Activated naive CD4-positive, alpha-beta T cell treated with anti-CD3 and anti-CD28 coated beads, Interleukin-2, amount 50 U/mL, for 24 hours (primary cell): ENCODE data around the gene UBE3D.

Experiments
- H3K27ac Mint-ChIP-seq: one replicate; pipeline ENCODE4 v1.8.0; 2021; ENCODE audit warnings: mild to moderate bottlenecking, mixed read lengths
- H3K27me3 Mint-ChIP-seq: one replicate; pipeline ENCODE4 v1.8.0; 2021; ENCODE audit warnings: mixed read lengths
- H3K36me3 Mint-ChIP-seq: one replicate; pipeline ENCODE4 v1.8.0; 2021; ENCODE audit warnings: mixed read lengths
- H3K4me1 Mint-ChIP-seq: one replicate; pipeline ENCODE4 v1.8.0; 2021; ENCODE audit warnings: mixed read lengths
- H3K4me3 Mint-ChIP-seq: one replicate; pipeline ENCODE4 v1.8.0; 2021; ENCODE audit warnings: mild to moderate bottlenecking, mixed read lengths
- H3K9me3 Mint-ChIP-seq: one replicate; pipeline ENCODE4 v1.8.0; 2021; ENCODE audit warnings: mixed read lengths

The UBE3D gene

DNA sequence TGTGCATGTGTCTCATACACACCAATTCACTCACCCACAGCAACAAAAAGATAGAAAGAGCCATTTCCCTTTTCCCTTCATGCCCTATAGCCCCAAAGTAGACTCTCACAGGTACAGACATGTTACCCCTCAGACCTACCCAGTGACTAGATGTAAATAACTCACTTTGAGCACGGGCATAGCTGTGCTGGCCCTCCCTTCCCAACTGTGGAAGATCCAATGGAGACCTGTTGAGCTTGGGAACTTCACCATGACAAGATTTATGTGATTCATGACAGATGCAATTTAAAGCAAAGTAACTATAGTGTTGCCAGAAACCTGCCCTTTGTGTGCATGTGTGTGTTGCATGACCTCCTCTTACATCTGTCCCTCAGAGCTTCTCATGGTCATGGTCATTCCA is 175.4 kb downstream of the UBE3D start:
- H3K27ac Mint-ChIP-seq: no peak overlapping the region
- no peak overlapping the region for H3K4me3 Mint-ChIP-seq

DNA sequence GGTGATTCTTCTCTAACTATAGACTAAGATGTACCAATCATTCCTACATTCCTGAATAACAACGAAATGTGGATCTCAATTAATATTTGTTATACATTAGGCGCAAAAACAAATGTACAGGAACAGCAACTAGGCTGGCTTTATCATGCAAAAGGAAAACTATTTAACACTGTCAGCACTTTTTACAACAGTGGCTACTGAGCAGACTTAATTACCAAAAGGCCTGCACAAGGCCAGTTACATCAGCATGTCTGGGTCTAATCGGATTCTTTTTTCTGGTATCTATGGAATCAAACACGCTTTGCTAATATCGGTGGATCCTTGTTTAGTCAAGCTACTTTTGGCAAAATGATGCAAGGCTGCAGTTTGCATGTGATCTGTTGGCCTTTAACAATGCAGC is 176.5 kb downstream of the UBE3D start:
- no peaks in the 10 kb centered on the region for H3K4me1 Mint-ChIP-seq
- peaks cover 7% of the 10 kb centered on the region for H3K36me3 Mint-ChIP-seq
- H3K4me3 Mint-ChIP-seq: no peak overlapping the region
- H3K27ac Mint-ChIP-seq: no peak overlapping the region
- H3K9me3 Mint-ChIP-seq: no peaks in the 10 kb centered on the region
- no peaks in the 10 kb centered on the region for H3K27me3 Mint-ChIP-seq

More for the DNA sequence above, 175.4 kb downstream of the UBE3D start:
- Mint-ChIP-seq H3K4me1 (no peaks in the 10 kb centered on the region), H3K36me3 (peaks cover 10% of the 10 kb centered on the region), H3K9me3 (peaks cover 5% of the 10 kb centered on the region), H3K27me3 (no peaks in the 10 kb centered on the region)

DNA sequence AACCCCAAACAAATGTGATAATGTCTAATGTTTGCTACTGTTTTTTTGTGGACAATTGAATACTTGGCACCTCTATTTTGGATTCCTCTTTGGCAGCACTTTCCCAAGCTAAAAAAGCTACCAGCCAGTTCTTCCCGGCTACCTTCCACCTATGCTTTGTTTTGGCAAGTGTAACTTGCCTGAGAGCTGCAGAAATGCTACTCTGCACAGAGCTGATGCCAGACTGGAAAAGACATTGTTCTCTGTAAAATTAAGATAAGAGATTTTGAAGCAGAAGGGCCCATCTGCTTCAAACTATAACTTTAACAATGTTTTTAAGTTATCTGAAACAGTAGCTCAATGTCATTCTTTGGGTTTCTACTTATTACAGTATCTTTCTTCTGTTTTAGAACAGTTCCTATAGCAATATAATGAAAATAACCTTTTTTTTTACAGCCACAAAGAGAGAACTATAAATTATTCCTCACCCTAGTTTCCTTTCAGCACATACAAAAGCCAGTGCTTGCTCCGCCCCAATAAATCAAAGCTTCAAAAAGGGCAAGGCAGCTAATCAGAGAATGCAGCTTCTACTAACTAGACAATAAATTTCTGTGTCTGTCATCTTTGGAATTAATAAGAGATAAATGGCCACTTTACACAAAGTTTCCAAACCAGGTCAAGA is 183.1 kb downstream of the UBE3D start:
- H3K27me3 Mint-ChIP-seq: peaks cover 1% of the 10 kb centered on the region
- no peaks in the 10 kb centered on the region for H3K4me1 Mint-ChIP-seq
- no peak overlapping the region for H3K27ac Mint-ChIP-seq
- H3K4me3 Mint-ChIP-seq: no peak overlapping the region
- H3K36me3 Mint-ChIP-seq: no peaks in the 10 kb centered on the region
- H3K9me3 Mint-ChIP-seq: no peaks in the 10 kb centered on the region

DNA sequence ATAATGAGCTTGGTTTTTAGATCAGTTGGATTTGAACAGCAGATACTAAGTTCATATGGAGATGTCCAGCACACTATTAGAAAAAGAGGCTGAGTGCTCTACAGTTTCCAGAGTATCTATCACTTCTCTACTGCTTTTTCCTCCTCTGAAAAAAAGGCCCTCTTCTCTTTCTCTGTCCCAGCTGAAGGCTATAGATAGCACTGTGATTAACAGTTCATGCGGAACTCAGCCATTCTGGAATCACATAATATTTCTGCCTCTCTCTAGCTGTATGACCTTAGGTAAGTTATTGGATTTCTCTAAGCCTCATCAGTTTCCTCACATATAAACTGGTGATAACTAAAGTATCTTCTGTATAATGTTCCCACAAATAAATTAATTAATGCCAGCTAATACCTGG is 184.1 kb downstream of the UBE3D start:
- H3K27me3 Mint-ChIP-seq: peaks cover 1% of the 10 kb centered on the region
- no peaks in the 10 kb centered on the region for H3K9me3 Mint-ChIP-seq
- no peak overlapping the region for H3K27ac Mint-ChIP-seq
- H3K4me3 Mint-ChIP-seq: no peak overlapping the region
- H3K36me3 Mint-ChIP-seq: no peaks in the 10 kb centered on the region
- H3K4me1 Mint-ChIP-seq: no peaks in the 10 kb centered on the region

DNA sequence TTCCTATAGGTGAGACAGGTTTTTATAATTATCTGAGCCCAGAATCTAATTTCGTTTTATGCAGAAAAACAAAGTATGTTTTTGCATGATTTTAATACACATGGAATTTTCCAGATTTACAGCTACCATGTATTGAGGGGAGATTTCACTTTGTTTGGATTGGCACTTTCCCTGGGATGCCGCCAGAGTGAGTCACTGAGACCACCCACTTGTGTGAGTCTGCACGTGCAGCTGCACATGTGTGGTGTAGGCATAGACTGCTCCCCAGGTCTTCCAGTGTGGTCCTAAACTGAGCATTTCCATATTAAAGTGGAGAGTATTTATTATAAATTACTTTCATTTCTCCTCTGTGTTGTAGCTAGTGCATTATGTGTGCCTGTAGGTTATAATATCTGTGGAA is 186.8 kb downstream of the UBE3D start:
- H3K4me3 Mint-ChIP-seq: no peak overlapping the region
- H3K4me1 Mint-ChIP-seq: no peaks in the 10 kb centered on the region
- no peak overlapping the region for H3K27ac Mint-ChIP-seq
- H3K9me3 Mint-ChIP-seq: no peaks in the 10 kb centered on the region
- peaks cover 1% of the 10 kb centered on the region for H3K27me3 Mint-ChIP-seq
- H3K36me3 Mint-ChIP-seq: no peaks in the 10 kb centered on the region

DNA sequence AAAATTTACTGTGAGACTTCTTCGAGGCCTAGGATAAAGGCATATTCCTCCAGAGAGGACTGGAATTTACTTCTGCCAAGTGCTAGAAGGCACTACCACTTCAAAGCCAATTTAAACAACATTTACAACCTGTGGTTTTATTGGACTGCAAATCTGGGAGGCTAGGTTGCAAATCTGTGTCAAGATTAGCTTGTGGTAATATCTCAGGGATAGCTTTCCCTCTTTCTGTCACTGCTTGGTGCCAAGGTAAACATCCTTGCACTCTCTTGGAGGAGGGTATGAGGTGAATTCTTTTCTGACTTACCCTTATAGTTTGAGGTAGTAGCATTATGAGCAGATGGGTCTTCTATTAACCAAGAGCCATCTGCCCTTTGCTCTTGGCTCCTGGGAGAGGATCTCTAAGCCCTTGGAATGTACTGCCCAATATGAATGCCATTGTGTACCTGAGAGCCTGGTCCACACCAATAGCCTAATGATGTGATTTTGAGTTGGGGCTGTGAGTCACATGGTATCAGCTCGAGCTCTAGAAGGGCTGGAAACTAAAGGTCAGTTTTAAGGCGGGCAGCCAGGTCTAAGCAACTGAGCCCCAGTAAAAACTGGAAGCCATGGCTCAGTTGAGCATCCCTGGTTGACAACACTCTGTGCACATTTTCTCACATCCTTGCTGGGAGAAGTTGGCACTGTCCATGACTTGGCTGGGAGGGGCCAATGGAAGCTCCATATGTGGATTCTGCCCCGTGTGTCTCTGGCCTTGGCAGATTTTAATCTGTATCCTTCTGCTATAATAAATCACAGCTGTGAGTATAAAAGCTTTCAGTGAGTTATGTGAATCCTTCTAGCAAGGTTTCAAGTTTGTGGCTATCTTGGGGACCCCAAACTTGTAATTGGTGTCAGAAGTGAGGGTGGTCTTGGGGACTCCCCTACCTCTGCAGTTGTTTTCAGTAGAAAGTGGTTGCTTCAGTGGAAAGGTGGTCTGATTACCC is 188.1 kb downstream of the UBE3D start:
- H3K27me3 Mint-ChIP-seq: peaks cover 1% of the 10 kb centered on the region
- H3K9me3 Mint-ChIP-seq: no peaks in the 10 kb centered on the region
- no peak overlapping the region for H3K4me3 Mint-ChIP-seq
- no peaks in the 10 kb centered on the region for H3K4me1 Mint-ChIP-seq
- no peak overlapping the region for H3K27ac Mint-ChIP-seq
- H3K36me3 Mint-ChIP-seq: no peaks in the 10 kb centered on the region

DNA sequence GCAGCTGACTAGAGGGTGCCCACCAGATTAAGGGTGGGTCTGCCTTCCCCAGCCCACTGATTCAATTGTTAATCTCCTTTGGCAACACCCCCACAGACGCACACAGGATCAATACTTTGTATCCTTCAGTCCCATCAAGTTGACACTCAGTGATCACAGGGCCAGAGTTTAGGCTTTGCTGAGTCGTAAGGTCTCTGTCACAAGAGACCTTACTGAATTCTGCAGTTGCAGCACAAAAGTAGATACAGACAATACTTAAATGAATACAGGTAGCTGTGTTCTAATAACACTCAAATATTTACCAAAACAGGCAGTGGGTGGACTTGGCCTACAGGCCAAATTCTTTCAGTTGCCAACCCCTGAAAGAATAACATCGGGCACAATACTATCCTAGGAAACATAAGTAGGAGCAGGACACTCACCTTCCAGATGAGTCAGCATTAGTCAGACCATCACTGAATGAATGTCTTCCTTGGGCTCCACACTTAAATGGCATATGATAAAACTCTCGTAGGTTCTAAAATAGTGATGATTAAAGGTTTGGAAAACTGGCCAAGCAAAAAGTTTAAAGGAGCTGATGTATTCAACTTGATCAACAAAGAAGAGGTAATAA is 190.0 kb downstream of the UBE3D start:
- H3K4me1 Mint-ChIP-seq: no peaks in the 10 kb centered on the region
- no peaks in the 10 kb centered on the region for H3K36me3 Mint-ChIP-seq
- no peaks in the 10 kb centered on the region for H3K27me3 Mint-ChIP-seq
- no peak overlapping the region for H3K4me3 Mint-ChIP-seq
- H3K9me3 Mint-ChIP-seq: no peaks in the 10 kb centered on the region
- H3K27ac Mint-ChIP-seq: no peak overlapping the region

DNA sequence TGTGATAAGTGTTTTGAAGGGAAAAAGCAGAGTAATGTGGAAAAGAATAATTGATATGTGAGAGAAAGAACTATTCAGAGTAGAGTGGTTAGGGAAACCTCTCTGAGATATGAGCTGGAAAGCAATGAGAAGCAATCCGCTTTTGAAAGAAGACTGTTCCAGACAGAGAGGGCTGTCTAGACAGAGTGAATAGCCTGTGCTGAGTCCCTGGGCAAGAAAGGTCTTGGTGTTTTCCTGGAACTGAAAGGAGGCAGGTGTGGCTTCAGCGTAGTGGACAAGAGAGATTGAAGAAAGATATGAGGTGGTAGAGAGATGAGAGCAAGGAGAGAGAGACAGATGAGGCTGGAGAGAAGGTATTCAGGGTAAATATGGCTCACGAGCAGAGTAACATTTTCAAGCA is 190.8 kb downstream of the UBE3D start:
- Mint-ChIP-seq H3K27me3 (no peaks in the 10 kb centered on the region), H3K27ac (no peak overlapping the region)

DNA sequence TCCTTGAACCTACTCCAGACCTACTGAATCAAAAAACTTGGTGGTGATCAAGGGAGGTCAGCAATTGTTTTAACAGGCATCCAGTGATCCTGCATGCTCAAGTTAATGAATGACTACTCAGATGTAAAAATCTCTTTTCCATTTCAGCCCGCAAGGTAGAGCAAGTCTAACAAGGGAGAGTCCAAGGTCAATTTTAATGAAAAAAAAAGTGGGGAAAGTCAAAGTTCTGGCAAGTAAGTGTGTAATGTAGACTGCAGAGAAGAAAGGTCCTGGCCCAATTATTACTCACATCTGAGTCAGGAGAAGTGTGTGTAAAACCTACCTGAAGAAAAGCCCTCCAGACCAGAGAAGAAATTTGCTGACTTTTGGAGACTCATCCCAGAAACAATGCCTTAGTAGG is 193.5 kb downstream of the UBE3D start:
- Mint-ChIP-seq H3K27ac (no peak overlapping the region), H3K9me3 (no peaks in the 10 kb centered on the region), H3K4me1 (no peaks in the 10 kb centered on the region), H3K36me3 (no peaks in the 10 kb centered on the region), H3K27me3 (no peaks in the 10 kb centered on the region), H3K4me3 (no peak overlapping the region)

More for the DNA sequence above, 190.8 kb downstream of the UBE3D start:
- Mint-ChIP-seq H3K4me3 (no peak overlapping the region), H3K9me3 (no peaks in the 10 kb centered on the region), H3K4me1 (no peaks in the 10 kb centered on the region), H3K36me3 (no peaks in the 10 kb centered on the region)

DNA sequence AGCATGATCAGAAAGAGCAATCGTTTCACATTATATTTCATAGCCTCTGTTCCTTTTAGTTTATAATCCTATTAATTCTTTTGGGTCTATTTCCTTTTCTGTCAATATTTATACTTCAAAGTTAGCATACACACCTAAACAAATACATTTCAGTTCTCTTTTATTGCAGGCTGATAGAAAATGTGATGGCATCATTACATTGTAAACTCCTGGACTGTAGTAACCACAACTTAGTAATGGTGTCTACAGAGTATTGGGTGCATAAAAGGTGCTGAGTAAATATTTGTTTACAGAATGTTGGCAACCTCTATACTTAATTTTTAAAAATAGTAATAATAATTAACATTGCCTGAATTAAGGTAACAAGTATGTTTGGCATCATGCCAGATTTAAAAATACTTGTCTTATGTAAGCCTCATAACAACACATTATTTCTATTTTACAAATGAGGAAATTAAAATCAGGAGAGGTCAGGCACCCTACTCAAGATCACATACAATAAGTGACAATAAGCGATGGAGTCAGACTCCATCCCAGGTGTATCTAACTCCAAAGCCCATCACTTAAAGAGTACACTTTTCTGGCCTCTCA is 195.0 kb downstream of the UBE3D start:
- no peak overlapping the region for H3K27ac Mint-ChIP-seq
- no peak overlapping the region for H3K4me3 Mint-ChIP-seq
- H3K9me3 Mint-ChIP-seq: no peaks in the 10 kb centered on the region
- no peaks in the 10 kb centered on the region for H3K4me1 Mint-ChIP-seq
- no peaks in the 10 kb centered on the region for H3K27me3 Mint-ChIP-seq
- no peaks in the 10 kb centered on the region for H3K36me3 Mint-ChIP-seq

DNA sequence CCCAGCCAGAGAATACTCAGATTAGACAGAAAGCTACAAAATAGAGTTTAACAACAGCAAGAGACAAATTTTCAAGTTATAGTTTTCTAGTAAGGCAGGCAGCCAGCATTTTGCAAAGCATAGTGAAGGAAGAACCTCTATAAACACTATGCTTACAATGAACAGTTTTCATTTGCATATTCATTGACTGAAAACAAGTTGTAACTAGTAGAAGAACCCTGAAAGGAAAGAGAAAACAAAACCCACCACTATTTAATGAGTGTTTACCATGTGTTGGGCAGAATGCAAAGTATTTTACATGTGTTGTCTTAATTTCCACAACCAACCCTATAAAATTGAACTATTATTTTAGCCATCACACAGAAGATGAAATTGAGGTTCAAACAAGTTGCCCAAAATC is 196.1 kb downstream of the UBE3D start:
- H3K4me1 Mint-ChIP-seq: no peaks in the 10 kb centered on the region
- no peak overlapping the region for H3K27ac Mint-ChIP-seq
- no peaks in the 10 kb centered on the region for H3K36me3 Mint-ChIP-seq
- H3K4me3 Mint-ChIP-seq: no peak overlapping the region
- H3K9me3 Mint-ChIP-seq: no peaks in the 10 kb centered on the region
- H3K27me3 Mint-ChIP-seq: no peaks in the 10 kb centered on the region

DNA sequence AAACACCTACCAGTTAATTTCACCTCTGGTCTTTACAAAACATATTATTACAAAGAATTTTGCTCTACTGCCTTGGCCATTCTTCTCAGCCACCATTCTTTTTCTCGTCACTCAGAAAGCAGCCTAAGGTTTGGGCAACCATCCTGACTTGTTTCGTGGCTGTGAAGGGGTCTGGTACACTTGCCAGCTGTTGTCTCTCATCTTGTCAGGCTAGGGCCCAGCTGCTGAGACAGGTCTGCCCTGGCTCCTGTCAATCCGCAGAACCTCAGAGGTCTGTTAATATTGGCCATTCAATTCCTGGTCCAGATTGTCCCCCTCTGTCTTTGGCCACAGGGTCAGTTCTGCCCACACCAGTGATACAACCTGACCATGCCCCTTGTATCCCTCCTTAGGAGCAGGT is 197.7 kb downstream of the UBE3D start:
- no peaks in the 10 kb centered on the region for H3K9me3 Mint-ChIP-seq
- no peaks in the 10 kb centered on the region for H3K4me1 Mint-ChIP-seq
- no peak overlapping the region for H3K4me3 Mint-ChIP-seq
- no peaks in the 10 kb centered on the region for H3K36me3 Mint-ChIP-seq
- H3K27ac Mint-ChIP-seq: no peak overlapping the region
- no peaks in the 10 kb centered on the region for H3K27me3 Mint-ChIP-seq

DNA sequence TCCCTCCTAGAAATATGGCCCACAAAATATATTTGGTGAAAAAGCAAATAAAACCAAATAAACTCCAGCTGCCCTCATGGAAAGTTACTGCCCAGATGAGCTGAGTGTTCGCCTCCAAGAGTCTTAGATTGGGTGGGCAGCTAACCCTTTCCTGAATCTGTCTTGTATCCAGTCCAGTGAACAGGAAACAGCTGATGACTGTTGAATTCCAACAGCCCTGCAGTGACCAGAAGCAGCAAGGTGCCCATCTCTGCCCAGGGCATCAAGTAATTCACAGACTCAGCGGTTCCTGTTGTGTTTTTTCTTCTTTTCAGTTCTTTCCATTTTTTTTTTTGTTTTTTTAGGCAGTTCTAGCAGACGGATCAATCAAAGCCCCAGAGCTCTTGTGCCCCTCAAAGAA is 199.2 kb downstream of the UBE3D start:
- no peaks in the 10 kb centered on the region for H3K27me3 Mint-ChIP-seq
- no peaks in the 10 kb centered on the region for H3K9me3 Mint-ChIP-seq
- H3K4me1 Mint-ChIP-seq: no peaks in the 10 kb centered on the region
- no peak overlapping the region for H3K4me3 Mint-ChIP-seq
- H3K36me3 Mint-ChIP-seq: no peaks in the 10 kb centered on the region
- no peak overlapping the region for H3K27ac Mint-ChIP-seq

DNA sequence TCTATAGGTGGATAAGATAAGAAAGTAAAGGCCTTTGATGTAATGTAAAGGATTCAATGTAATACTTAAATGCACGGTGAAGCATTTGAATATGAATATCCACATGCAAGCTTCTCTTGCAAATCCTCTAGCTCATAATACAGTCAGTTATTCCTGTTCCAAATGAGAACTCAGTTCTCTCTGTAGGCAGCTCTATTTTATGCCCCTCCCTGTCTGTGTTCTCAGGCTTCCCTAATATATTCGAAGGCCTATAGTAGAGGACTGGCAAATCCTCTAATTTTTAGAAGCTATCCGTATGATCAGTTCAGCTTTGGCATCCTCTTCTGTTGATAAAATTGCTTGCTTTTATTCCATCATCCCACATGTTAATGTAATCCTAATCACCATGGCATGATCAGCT is 200.2 kb downstream of the UBE3D start:
- no peaks in the 10 kb centered on the region for H3K4me1 Mint-ChIP-seq
- no peaks in the 10 kb centered on the region for H3K36me3 Mint-ChIP-seq
- H3K4me3 Mint-ChIP-seq: no peak overlapping the region
- H3K27ac Mint-ChIP-seq: no peak overlapping the region
- no peaks in the 10 kb centered on the region for H3K9me3 Mint-ChIP-seq
- H3K27me3 Mint-ChIP-seq: no peaks in the 10 kb centered on the region

DNA sequence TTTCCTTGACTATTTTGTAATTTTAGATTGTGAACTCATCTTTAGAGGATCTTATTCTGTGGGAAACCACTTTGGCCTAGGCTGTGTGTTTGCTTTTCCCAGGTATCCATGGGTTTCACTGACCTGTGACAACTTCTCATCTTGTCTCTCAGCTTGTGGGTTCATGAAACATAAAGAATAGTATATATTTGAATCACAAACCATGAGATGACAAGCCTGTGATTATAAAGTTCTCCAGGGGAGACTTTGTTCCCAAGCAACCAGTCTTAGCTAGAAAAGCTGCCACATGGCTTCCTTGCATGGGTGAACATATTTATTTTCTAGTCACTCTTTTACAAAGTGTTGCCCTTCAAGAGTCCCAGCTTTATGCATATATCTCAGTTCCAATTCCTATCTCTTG is 201.9 kb downstream of the UBE3D start:
- H3K9me3 Mint-ChIP-seq: no peaks in the 10 kb centered on the region
- no peak overlapping the region for H3K27ac Mint-ChIP-seq
- H3K27me3 Mint-ChIP-seq: no peaks in the 10 kb centered on the region

DNA sequence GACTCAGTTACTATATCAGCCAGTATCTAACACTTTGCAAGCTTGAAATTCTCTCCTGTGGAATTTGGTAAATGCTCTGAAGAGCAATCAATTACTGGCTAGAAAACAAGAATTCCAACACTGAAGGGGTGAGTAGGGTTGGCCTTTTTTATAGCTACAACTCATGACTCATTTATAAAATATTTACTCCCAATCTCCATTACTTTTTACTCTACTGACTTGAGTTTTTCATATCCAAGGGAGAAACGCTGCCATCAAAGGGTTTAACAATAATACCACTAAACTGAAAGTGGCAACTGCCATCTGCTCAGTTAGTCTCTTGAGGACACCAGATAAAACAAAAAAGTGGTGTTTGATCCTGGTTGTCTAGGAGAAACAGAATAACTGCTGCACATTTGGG is 203.1 kb downstream of the UBE3D start:
- H3K4me3 Mint-ChIP-seq: no peak overlapping the region
- no peaks in the 10 kb centered on the region for H3K27me3 Mint-ChIP-seq
- H3K36me3 Mint-ChIP-seq: no peaks in the 10 kb centered on the region
- H3K4me1 Mint-ChIP-seq: no peaks in the 10 kb centered on the region
- no peak overlapping the region for H3K27ac Mint-ChIP-seq
- H3K9me3 Mint-ChIP-seq: no peaks in the 10 kb centered on the region

More for the DNA sequence above, 201.9 kb downstream of the UBE3D start:
- Mint-ChIP-seq H3K36me3 (no peaks in the 10 kb centered on the region), H3K4me3 (no peak overlapping the region), H3K4me1 (no peaks in the 10 kb centered on the region)
